ENCODE data around the gene ARL14EPL. TPM values are rescaled to one million over a fixed set of nuclear protein-coding genes. Genes with fewer than 3 reads are reported as not detected.

Gene ARL14EPL
- polyA plus RNA-seq, 2 of the 4 experiments (the other 2 are of a cell fraction) = 0.05 to 0.21 TPM

GRCh38 chr5:116042375-116042774, 10.1 kb downstream of the ARL14EPL start:
- H3K4me1 ChIP-seq = no peaks in the 10 kb centered on the region
- POLR2A ChIA-PET = no interaction called here
- ATAC-seq (no peak), DNase-seq (ENCODE audit: low read depth in 1 of 2, low spot score in 1 of 2) (no peak), FAIRE-seq (no peak)
- no peak overlapping the region for H3K27ac ChIP-seq
- H3K4me3 ChIP-seq = no peak overlapping the region
- H3K9me3 ChIP-seq = no peaks in the 10 kb centered on the region
- CTCF ChIA-PET = interaction anchor here (0.7 to 1.1 kb wide), 3 partner anchors 14 to 155 kb away, joined by 3 to 4 read pairs (median 3); no protein-coding TSS in a partner anchor
- TF ChIP-seq JUNB (IDR thresholded peaks at IDR 0.05) (no peak), MAZ (IDR thresholded peaks at IDR 0.05; ENCODE audit: borderline replicate concordance, low read depth, low read length) (no peak), NFE2L2 (conservative IDR thresholded peaks at IDR 0.05; ENCODE audit: low read length) (no peak), BCL3 (IDR thresholded peaks at IDR 0.05) (no peak), HEYL (CRISPR knock-in tag; IDR thresholded peaks at IDR 0.05) (no peak), GATA3 (IDR thresholded peaks at IDR 0.05; ENCODE audit: borderline replicate concordance) (no peak), ZNF302 (CRISPR knock-in tag; IDR thresholded peaks at IDR 0.05) (no peak), BHLHE40 (IDR thresholded peaks at IDR 0.05; ENCODE audit: low read depth, low read length) (no peak), HES2 (IDR thresholded peaks at IDR 0.05) (no peak), RCOR1 (IDR thresholded peaks at IDR 0.05; ENCODE audit: low read depth, low read length) (no peak), ATOH8 (CRISPR knock-in tag; IDR thresholded peaks at IDR 0.05; ENCODE audit: low read depth) (no peak), HOXB5 (CRISPR knock-in tag; IDR thresholded peaks at IDR 0.05) (no peak), RAD21 (conservative IDR thresholded peaks at IDR 0.05 in 1 of 2, IDR thresholded peaks at IDR 0.05 in 1 of 2) (no peak), ELK1 (IDR thresholded peaks at IDR 0.05; ENCODE audit: low read depth, low read length) (no peak), POLR2AphosphoS2 (conservative IDR thresholded peaks at IDR 0.05; ENCODE audit: low read length) (no peak), ZSCAN20 (CRISPR knock-in tag; IDR thresholded peaks at IDR 0.05) (no peak), HDAC2 (IDR thresholded peaks at IDR 0.05) (no peak), E2F6 (IDR thresholded peaks at IDR 0.05; ENCODE audit: borderline replicate concordance, low read depth) (no peak)
- no peak overlapping the region for H3K4me2 ChIP-seq

GRCh38 chr5:116044073-116044472, 11.8 kb downstream of the ARL14EPL start:
- ChIA-PET CTCF (no interaction called here), POLR2A (no interaction called here)
- no peaks in the 10 kb centered on the region for H3K9me3 ChIP-seq
- no peak overlapping the region for H3K4me3 ChIP-seq
- FAIRE-seq = no peak
- DNase-seq (ENCODE audit: low read depth in 1 of 2, low spot score in 1 of 2) = no peak
- no peak for TF ChIP-seq HOXB5 (CRISPR knock-in tag; IDR thresholded peaks at IDR 0.05)
- TF ChIP-seq FOSL2 (IDR thresholded peaks at IDR 0.05) = no peak
- no peak for TF ChIP-seq FOSL2 (CRISPR knock-in tag; IDR thresholded peaks at IDR 0.05)
- TF ChIP-seq PBX3 (IDR thresholded peaks at IDR 0.05) = no peak
- TF ChIP-seq ZC3H11A (IDR thresholded peaks at IDR 0.05) = no peak
- no peak for TF ChIP-seq PHF8 (IDR thresholded peaks at IDR 0.05; ENCODE audit: borderline replicate concordance, low read depth)
- TF ChIP-seq FOSB (CRISPR knock-in tag; IDR thresholded peaks at IDR 0.05) = no peak
- TF ChIP-seq TFCP2L1 (CRISPR knock-in tag; IDR thresholded peaks at IDR 0.05) = no peak
- TF ChIP-seq KDM1A (IDR thresholded peaks at IDR 0.05; ENCODE audit: low read depth) = no peak
- no peak for TF ChIP-seq ATOH8 (CRISPR knock-in tag; IDR thresholded peaks at IDR 0.05; ENCODE audit: low read depth)
- TF ChIP-seq JUN (IDR thresholded peaks at IDR 0.05) = no peak
- TF ChIP-seq SMC3 (IDR thresholded peaks at IDR 0.05) = no peak
- TF ChIP-seq EHMT2 (IDR thresholded peaks at IDR 0.05; ENCODE audit: low read depth) = no peak
- TF ChIP-seq CHD4 (IDR thresholded peaks at IDR 0.05; ENCODE audit: borderline replicate concordance) = no peak
- TF ChIP-seq CHD2 (IDR thresholded peaks at IDR 0.05; ENCODE audit: low read length, partially characterized antibody) = no peak
- no peak overlapping the region for H3K4me2 ChIP-seq
- 55% methylated on average over 3 of the region's 3 CpGs for WGBS (ENCODE audit: missing lambda C conversion rate)
- H3K4me1 ChIP-seq = no peaks in the 10 kb centered on the region
- no peak for ATAC-seq
- no peak overlapping the region for H3K27ac ChIP-seq

All from A549 (cell line).